Transverse colon (tissue), 4 donors: ENCODE measurements around the gene CBX2. TPM values are rescaled to one million over a fixed set of nuclear protein-coding genes. Genes with fewer than 3 reads are reported as not detected.

Source experiments
- DNase-seq: peaks from one replicate; pipeline ENCODE4 v3.0.0-alpha.2; 2019
- H3K27ac ChIP-seq, 4 donors: fragments of 200-600 bp; sonication (generic); 2 replicates each; pipeline ENCODE4 v1.5.1; 2016 to 2018; ENCODE audit warnings: inconsistent platforms in 4 of 4
- H3K27me3 ChIP-seq: fragments of 200-600 bp; sonication (generic); 2 replicates; pipeline ENCODE4 v1.5.1; 2017; ENCODE audit warnings: inconsistent platforms
- H3K36me3 ChIP-seq, 4 donors: fragments of 200-600 bp; sonication (generic); 2 replicates each; pipeline ENCODE4 v1.5.1; 2017 to 2019; ENCODE audit warnings: inconsistent platforms in 4 of 4
- H3K4me1 ChIP-seq, 4 donors: fragments of 200-600 bp; sonication (generic); 2 replicates each; pipeline ENCODE4 v1.5.1; 2017 to 2020; ENCODE audit warnings: inconsistent platforms in 4 of 4
- H3K4me3 ChIP-seq, 4 donors: fragments of 200-600 bp; sonication (generic); 1 replicate in 1 of 4; 2 replicates in 3 of 4; pipeline versions ENCODE4 v1.5.1 to v1.6.1; 2017 to 2019; ENCODE audit warnings: inconsistent platforms in 4 of 4
- H3K9me3 ChIP-seq, 2 donors: fragments of 200-600 bp; sonication (generic); 2 replicates each; pipeline ENCODE4 v1.5.1; 2017 to 2019; ENCODE audit warnings: inconsistent platforms in 2 of 2
- EP300 ChIP-seq: sonication (generic); formaldehyde crosslinking; IDR thresholded peaks from one replicate; pipeline ENCODE4 v1.6.1; 2017; ENCODE audit warnings: antibody characterized with exemption, low read depth
- POLR2A ChIP-seq: fragments of 450-650 bp; IDR thresholded peaks from one replicate; pipeline ENCODE4 v1.6.1; 2016; ENCODE audit warnings: antibody characterized with exemption, mild to moderate bottlenecking, moderate library complexity
- POLR2AphosphoS5 ChIP-seq, 3 donors: sonication (generic); formaldehyde crosslinking; IDR thresholded peaks; one replicate each; pipeline ENCODE4 v1.6.1; 2016; ENCODE audit warnings: antibody characterized with exemption in 3 of 3
- WGBS, 2 donors: methylation state at CpG; one replicate each; pipeline ENCODE4 v1.1.5; 2018; ENCODE audit warnings: low coverage in 1 of 2; 5-methylcytosine and 5-hydroxymethylcytosine counted together
- in situ Hi-C, 4 donors: fragments of 200-750 bp; cut with MboI; loops; one replicate each; pipeline versions ENCODE4 v1.15.0 to v1.15.1; 2017; ENCODE audit warnings: low sequenced_read_pairs in 3 of 4, low pct_ligation_motif_present in 1 of 4, low pct_unique_long_range_greater_than_20kb in 1 of 4
- intact Hi-C: fragments of 100-400 bp; cut with DNase I; formaldehyde crosslinking; loops from one replicate; pipeline ENCODE4 v1.15.1; 2023; ENCODE audit warnings: low total_unique reads
- total RNA-seq, 4 donors: library from RNA; depleted of rRNA; stranded (reverse); fragments of >200 nt; gene quantifications; one replicate each; pipeline ENCODE4 v1.1.0, GENCODE V29; 2016
- TF ChIP-seq, protein P1 (sequence below), 5 experiments: fragments of 200-600 bp in 3 of 5; fragments of 450-650 bp in 2 of 5; sonication (generic) in 3 of 5; IDR thresholded peaks; 1 replicate in 2 of 5; 2 replicates in 3 of 5; pipeline ENCODE4 v1.5.1; 2016 to 2017; ENCODE audit warnings: antibody characterized with exemption in 5 of 5, inconsistent platforms in 3 of 5, mild to moderate bottlenecking in 2 of 5, moderate library complexity in 1 of 5

Gene CBX2
- total RNA-seq, 4 donors from 2014 or later, result 0.27 to 0.64 TPM; not detected in 2

DNA sequence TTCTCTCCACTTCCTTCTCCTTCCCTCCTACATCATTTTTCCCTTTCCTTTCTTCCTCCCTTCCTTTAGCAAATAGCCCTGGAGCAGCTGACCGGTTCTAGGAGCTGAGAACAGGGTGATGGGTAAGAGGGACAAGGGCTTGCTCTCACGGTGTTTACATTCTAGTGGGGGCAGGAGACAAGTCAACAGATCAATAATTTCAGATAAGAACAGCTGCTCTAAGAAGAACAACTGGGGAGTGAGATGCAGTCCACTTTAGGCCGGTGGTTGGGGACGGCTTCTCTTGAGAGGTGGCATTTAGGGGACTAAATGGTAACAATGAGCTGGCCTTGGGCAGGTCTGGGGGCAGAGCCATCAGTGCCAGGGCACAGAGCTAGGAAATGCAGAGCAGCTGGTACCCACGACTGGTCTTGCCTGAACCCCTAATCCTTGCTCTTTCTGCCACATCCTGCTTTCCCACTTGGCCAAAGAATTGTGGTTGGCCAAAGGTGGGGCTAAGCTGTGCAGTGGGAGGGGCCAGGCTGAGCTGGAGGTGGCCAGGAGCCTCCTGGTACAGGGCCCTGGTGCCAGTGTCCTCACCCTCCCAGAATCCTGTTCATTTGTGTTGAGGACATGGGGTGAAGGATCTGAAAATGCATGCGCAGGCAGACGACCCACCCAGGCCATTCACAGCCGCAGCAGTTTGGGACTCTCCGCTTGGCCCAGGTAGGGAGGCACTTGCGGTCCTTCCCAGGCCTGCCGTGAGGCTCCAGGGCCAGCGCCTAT is 43.6 kb downstream of the CBX2 start:
- in situ Hi-C loops, result loop anchor here in 2 of 4 donors (25.0 kb wide), 1 partner anchor 166 kb away; no protein-coding TSS in a partner anchor
- peaks cover 0 to 4% (median 0%) of the 10 kb centered on the region in 4 donors for H3K4me1 ChIP-seq
- 70 to 83% methylated on average over 4 to 12 of the region's 12 CpGs for WGBS, 2 donors
- peaks cover 25% of the 10 kb centered on the region for H3K27me3 ChIP-seq
- H3K27ac ChIP-seq, result no peak overlapping the region
- intact Hi-C loops, result no loop called here
- no peak overlapping the region for H3K4me3 ChIP-seq
- TF ChIP-seq POLR2A (no peak), EP300 (no peak), POLR2AphosphoS5 (IDR thresholded peaks at IDR 0.05) (no peak)
- TF ChIP-seq, protein P1, sequence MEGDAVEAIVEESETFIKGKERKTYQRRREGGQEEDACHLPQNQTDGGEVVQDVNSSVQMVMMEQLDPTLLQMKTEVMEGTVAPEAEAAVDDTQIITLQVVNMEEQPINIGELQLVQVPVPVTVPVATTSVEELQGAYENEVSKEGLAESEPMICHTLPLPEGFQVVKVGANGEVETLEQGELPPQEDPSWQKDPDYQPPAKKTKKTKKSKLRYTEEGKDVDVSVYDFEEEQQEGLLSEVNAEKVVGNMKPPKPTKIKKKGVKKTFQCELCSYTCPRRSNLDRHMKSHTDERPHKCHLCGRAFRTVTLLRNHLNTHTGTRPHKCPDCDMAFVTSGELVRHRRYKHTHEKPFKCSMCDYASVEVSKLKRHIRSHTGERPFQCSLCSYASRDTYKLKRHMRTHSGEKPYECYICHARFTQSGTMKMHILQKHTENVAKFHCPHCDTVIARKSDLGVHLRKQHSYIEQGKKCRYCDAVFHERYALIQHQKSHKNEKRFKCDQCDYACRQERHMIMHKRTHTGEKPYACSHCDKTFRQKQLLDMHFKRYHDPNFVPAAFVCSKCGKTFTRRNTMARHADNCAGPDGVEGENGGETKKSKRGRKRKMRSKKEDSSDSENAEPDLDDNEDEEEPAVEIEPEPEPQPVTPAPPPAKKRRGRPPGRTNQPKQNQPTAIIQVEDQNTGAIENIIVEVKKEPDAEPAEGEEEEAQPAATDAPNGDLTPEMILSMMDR (IDR thresholded peaks at IDR 0.05), result no peak
- DNase-seq, result no peak
- H3K36me3 ChIP-seq, result no peaks in the 10 kb centered on the region
- no peaks in the 10 kb centered on the region for H3K9me3 ChIP-seq

DNA sequence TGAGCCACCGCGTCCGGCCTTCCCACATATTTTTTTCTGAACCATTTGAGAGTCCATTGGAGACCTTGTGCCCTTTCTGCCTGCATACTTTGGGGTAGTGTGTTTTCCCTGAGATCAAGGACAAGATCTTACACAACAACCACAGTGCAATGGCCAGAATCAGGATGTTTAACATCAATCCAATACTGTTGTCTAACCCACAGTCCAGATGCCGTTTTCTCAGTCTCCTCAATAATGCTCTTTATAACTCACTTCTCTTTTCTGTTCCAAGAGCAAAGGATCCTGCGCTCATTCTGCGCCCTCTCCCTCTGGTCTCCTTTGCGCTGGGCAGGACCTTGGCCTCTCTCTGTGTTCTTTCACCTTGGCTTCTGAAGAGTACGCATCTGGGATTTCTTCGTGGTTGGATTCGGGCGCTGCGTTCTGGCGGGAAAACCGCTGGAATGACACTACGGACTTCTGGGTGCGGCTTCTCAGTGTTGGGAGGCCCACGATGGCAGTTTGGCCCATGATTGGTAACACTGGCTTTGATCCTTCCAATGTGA is 44.7 kb downstream of the CBX2 start:
- intact Hi-C loops (no loop called here), in situ Hi-C loops (loop anchor here in 2 of 4 donors (25.0 kb wide), 1 partner anchor 165 kb away; no protein-coding TSS in a partner anchor)
- Histone ChIP-seq H3K36me3 (no peaks in the 10 kb centered on the region), H3K4me1 (peaks cover 0 to 4% (median 0%) of the 10 kb centered on the region in 4 donors), H3K27me3 (peaks cover 16% of the 10 kb centered on the region), H3K9me3 (no peaks in the 10 kb centered on the region), H3K4me3 (no peak overlapping the region), H3K27ac (no peak overlapping the region)
- no peak for DNase-seq
- TF ChIP-seq, protein P1 (IDR thresholded peaks at IDR 0.05), result no peak
- no peak for TF ChIP-seq EP300
- no peak for TF ChIP-seq POLR2A
- TF ChIP-seq POLR2AphosphoS5 (IDR thresholded peaks at IDR 0.05), result no peak
- WGBS, 2 donors, result 93 to 94% methylated on average over 17 of the region's 17 CpGs

DNA sequence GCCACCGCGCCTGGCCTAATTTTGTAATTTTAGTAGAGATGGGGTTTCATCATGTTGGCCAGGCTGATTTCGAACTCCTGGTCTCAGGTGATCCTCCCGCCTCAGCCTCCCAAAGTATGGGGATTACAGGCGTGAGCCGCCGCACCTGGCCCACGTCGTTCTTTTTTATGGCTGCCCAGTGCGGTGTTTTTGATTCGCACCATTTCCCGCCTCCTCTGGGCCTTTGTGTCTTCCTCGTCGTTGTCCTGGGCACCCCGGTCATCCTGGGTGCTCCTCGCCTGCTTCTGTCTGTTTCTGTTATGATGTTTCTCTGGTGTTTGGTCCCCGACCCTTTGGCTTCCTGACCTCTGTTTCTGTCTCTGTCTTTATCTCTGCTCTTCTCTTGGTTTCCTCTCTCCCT is 46.3 kb downstream of the CBX2 start:
- Histone ChIP-seq H3K9me3 (no peaks in the 10 kb centered on the region), H3K27ac (no peak overlapping the region), H3K4me1 (peaks cover 0 to 4% (median 3%) of the 10 kb centered on the region in 4 donors), H3K36me3 (no peaks in the 10 kb centered on the region), H3K27me3 (peaks cover 15% of the 10 kb centered on the region), H3K4me3 (no peak overlapping the region)
- 93% methylated on average over 9 to 17 of the region's 17 CpGs for WGBS, 2 donors
- intact Hi-C loops (no loop called here), in situ Hi-C loops (loop anchor here in 2 of 4 donors (25.0 kb wide), 1 partner anchor 163 kb away; no protein-coding TSS in a partner anchor)
- TF ChIP-seq EP300, result no peak
- TF ChIP-seq, protein P1 (IDR thresholded peaks at IDR 0.05), result no peak
- TF ChIP-seq POLR2A, result no peak
- TF ChIP-seq POLR2AphosphoS5 (IDR thresholded peaks at IDR 0.05), result no peak
- DNase-seq, result no peak

DNA sequence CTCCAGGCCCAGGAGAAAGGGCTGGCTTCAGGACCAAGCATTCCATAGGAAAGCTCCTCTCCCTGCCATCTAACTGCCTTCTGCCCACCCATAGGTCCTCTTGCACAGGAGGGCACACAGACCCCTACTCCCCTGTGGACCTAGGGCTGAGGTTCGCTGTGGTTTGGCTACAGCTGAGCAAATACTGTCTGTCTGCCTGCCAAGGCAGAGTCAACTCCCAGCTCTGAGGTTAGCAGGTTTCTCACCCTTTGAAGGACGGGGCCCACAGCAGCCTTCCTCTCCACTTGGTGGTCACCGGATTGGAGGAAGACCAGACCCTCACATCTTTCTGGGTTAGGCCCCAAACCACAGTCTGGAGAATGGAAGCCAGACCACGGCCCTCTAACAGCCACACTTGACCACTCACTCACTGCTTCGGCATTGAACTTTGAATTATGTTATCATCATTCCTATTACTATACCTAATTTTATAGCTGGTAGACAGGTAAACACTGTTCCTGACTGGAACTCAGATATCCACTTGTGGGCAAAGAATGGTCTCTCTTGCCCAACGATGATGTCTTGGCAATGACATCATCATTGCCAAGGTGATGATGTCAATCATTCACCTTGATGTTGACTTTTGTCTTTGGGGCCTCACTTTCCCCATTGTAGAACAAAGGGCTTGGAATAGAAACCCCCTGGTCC is 47.1 kb downstream of the CBX2 start:
- Histone ChIP-seq H3K4me1 (peaks cover 0 to 10% (median 4%) of the 10 kb centered on the region in 4 donors), H3K27ac (no peak overlapping the region), H3K9me3 (no peaks in the 10 kb centered on the region), H3K36me3 (no peaks in the 10 kb centered on the region), H3K27me3 (peaks cover 11% of the 10 kb centered on the region), H3K4me3 (no peak overlapping the region)
- WGBS, 2 donors, result 82% methylated on average over 5 of the region's 6 CpGs; no CpG with 5 or more reads in 1 of the 2 donors
- intact Hi-C loops, result no loop called here
- in situ Hi-C loops, result loop anchor here in 2 of 4 donors (25.0 kb wide), 1 partner anchor 162 kb away; no protein-coding TSS in a partner anchor
- DNase-seq, result no peak
- TF ChIP-seq EP300, result no peak
- TF ChIP-seq POLR2AphosphoS5 (IDR thresholded peaks at IDR 0.05), result no peak
- no peak for TF ChIP-seq POLR2A
- TF ChIP-seq, protein P1 (IDR thresholded peaks at IDR 0.05), result no peak
